ENCODE measurements around the gene DCAF5. TPM values are rescaled to one million over a fixed set of nuclear protein-coding genes. Genes with fewer than 3 reads are reported as not detected.
A peak's percentile ranks its signal among the peaks of the same experiment; 100 is the strongest.

The DCAF5 gene
- total RNA-seq, 2 donors from 2014 or later = 31.4 to 37.7 TPM

- Mint-ChIP-seq H3K9me3 (no peaks in the 10 kb centered on the region), H3K27me3 (no peaks in the 10 kb centered on the region), H3K27ac (peak overlapping the region; percentile 13), H3K36me3 (ENCODE audit: low read depth) (peaks cover 90% of the 10 kb centered on the region), H3K4me1 (peaks cover 5% of the 10 kb centered on the region), H3K4me3 (no peak overlapping the region)
- no peak for ATAC-seq (replicated peaks)
Measured at GRCh38 chr14:69055999-69056788, 96.7 kb downstream of the DCAF5 start.

GRCh38 chr14:69055125-69055524, 97.8 kb downstream of the DCAF5 start:
- Mint-ChIP-seq H3K4me3 (no peak overlapping the region), H3K9me3 (no peaks in the 10 kb centered on the region), H3K4me1 (peaks cover 5% of the 10 kb centered on the region), H3K27ac (no peak overlapping the region), H3K36me3 (ENCODE audit: low read depth) (peaks cover 80% of the 10 kb centered on the region), H3K27me3 (no peaks in the 10 kb centered on the region)
- ATAC-seq (replicated peaks) = peak; percentile 40

- H3K4me1 Mint-ChIP-seq = peaks cover 5% of the 10 kb centered on the region
- H3K36me3 Mint-ChIP-seq (ENCODE audit: low read depth) = peaks cover 69% of the 10 kb centered on the region
- no peaks in the 10 kb centered on the region for H3K9me3 Mint-ChIP-seq
- ATAC-seq (replicated peaks) = no peak
- H3K4me3 Mint-ChIP-seq = no peak overlapping the region
- no peak overlapping the region for H3K27ac Mint-ChIP-seq
- no peaks in the 10 kb centered on the region for H3K27me3 Mint-ChIP-seq
Measured at GRCh38 chr14:69054030-69054429, 98.9 kb downstream of the DCAF5 start.

- ATAC-seq (replicated peaks) = no peak
- Mint-ChIP-seq H3K9me3 (no peaks in the 10 kb centered on the region), H3K27ac (peak overlapping the region; percentile 41), H3K27me3 (no peaks in the 10 kb centered on the region), H3K36me3 (ENCODE audit: low read depth) (peaks cover 52% of the 10 kb centered on the region), H3K4me1 (peaks cover 5% of the 10 kb centered on the region), H3K4me3 (no peak overlapping the region)
Measured at GRCh38 chr14:69052181-69052601, 100.7 kb downstream of the DCAF5 start.

GRCh38 chr14:69050240-69051184, 102.4 kb downstream of the DCAF5 start:
- Mint-ChIP-seq H3K4me3 (no peak overlapping the region), H3K9me3 (no peaks in the 10 kb centered on the region), H3K27me3 (no peaks in the 10 kb centered on the region), H3K27ac (no peak overlapping the region), H3K4me1 (peaks cover 5% of the 10 kb centered on the region), H3K36me3 (ENCODE audit: low read depth) (peaks cover 35% of the 10 kb centered on the region)
- no peak for ATAC-seq (replicated peaks)

- H3K27me3 Mint-ChIP-seq = no peaks in the 10 kb centered on the region
- H3K27ac Mint-ChIP-seq = no peak overlapping the region
- H3K4me1 Mint-ChIP-seq = peaks cover 5% of the 10 kb centered on the region
- H3K4me3 Mint-ChIP-seq = no peak overlapping the region
- H3K36me3 Mint-ChIP-seq (ENCODE audit: low read depth) = peaks cover 27% of the 10 kb centered on the region
- no peaks in the 10 kb centered on the region for H3K9me3 Mint-ChIP-seq
- no peak for ATAC-seq (replicated peaks)
Measured at GRCh38 chr14:69049675-69050074, 103.2 kb downstream of the DCAF5 start.

- peaks cover 15% of the 10 kb centered on the region for H3K36me3 Mint-ChIP-seq (ENCODE audit: low read depth)
- no peaks in the 10 kb centered on the region for H3K27me3 Mint-ChIP-seq
- peaks cover 5% of the 10 kb centered on the region for H3K4me1 Mint-ChIP-seq
- ATAC-seq (replicated peaks) = peak; percentile 45
- H3K4me3 Mint-ChIP-seq = no peak overlapping the region
- no peaks in the 10 kb centered on the region for H3K9me3 Mint-ChIP-seq
- no peak overlapping the region for H3K27ac Mint-ChIP-seq
Measured at GRCh38 chr14:69048456-69048855, 104.5 kb downstream of the DCAF5 start.

GRCh38 chr14:69047255-69047654, 105.7 kb downstream of the DCAF5 start:
- Mint-ChIP-seq H3K36me3 (ENCODE audit: low read depth) (peaks cover 3% of the 10 kb centered on the region), H3K27ac (no peak overlapping the region), H3K4me3 (no peak overlapping the region), H3K27me3 (no peaks in the 10 kb centered on the region), H3K9me3 (no peaks in the 10 kb centered on the region), H3K4me1 (peaks cover 2% of the 10 kb centered on the region)
- no peak for ATAC-seq (replicated peaks)

- H3K9me3 Mint-ChIP-seq = no peaks in the 10 kb centered on the region
- no peaks in the 10 kb centered on the region for H3K27me3 Mint-ChIP-seq
- H3K4me1 Mint-ChIP-seq = no peaks in the 10 kb centered on the region
- no peaks in the 10 kb centered on the region for H3K36me3 Mint-ChIP-seq (ENCODE audit: low read depth)
- no peak overlapping the region for H3K27ac Mint-ChIP-seq
- no peak overlapping the region for H3K4me3 Mint-ChIP-seq
- no peak for ATAC-seq (replicated peaks)
Measured at GRCh38 chr14:69046476-69046860, 106.5 kb downstream of the DCAF5 start.

GRCh38 chr14:69045857-69046475, 107.0 kb downstream of the DCAF5 start:
- H3K27me3 Mint-ChIP-seq = no peaks in the 10 kb centered on the region
- no peaks in the 10 kb centered on the region for H3K9me3 Mint-ChIP-seq
- no peak for ATAC-seq (replicated peaks)
- no peaks in the 10 kb centered on the region for H3K4me1 Mint-ChIP-seq
- H3K27ac Mint-ChIP-seq = no peak overlapping the region
- H3K4me3 Mint-ChIP-seq = no peak overlapping the region
- no peaks in the 10 kb centered on the region for H3K36me3 Mint-ChIP-seq (ENCODE audit: low read depth)

GRCh38 chr14:69044965-69045555, 107.9 kb downstream of the DCAF5 start:
- no peak overlapping the region for H3K4me3 Mint-ChIP-seq
- no peak for ATAC-seq (replicated peaks)

GRCh38 chr14:69044296-69044695, 108.6 kb downstream of the DCAF5 start:
- Mint-ChIP-seq H3K27me3 (no peaks in the 10 kb centered on the region), H3K4me3 (no peak overlapping the region), H3K4me1 (no peaks in the 10 kb centered on the region), H3K27ac (no peak overlapping the region), H3K9me3 (no peaks in the 10 kb centered on the region), H3K36me3 (ENCODE audit: low read depth) (no peaks in the 10 kb centered on the region)
- no peak for ATAC-seq (replicated peaks)

More at GRCh38 chr14:69044965-69045555, 107.9 kb downstream of the DCAF5 start:
- Mint-ChIP-seq H3K36me3 (ENCODE audit: low read depth) (no peaks in the 10 kb centered on the region), H3K27me3 (no peaks in the 10 kb centered on the region), H3K4me1 (no peaks in the 10 kb centered on the region), H3K27ac (no peak overlapping the region), H3K9me3 (no peaks in the 10 kb centered on the region)

GRCh38 chr14:69043596-69044260, 109.2 kb downstream of the DCAF5 start:
- H3K27me3 Mint-ChIP-seq = no peaks in the 10 kb centered on the region
- H3K4me3 Mint-ChIP-seq = no peak overlapping the region
- H3K36me3 Mint-ChIP-seq (ENCODE audit: low read depth) = no peaks in the 10 kb centered on the region
- ATAC-seq (replicated peaks) = no peak
- no peaks in the 10 kb centered on the region for H3K4me1 Mint-ChIP-seq
- H3K9me3 Mint-ChIP-seq = no peaks in the 10 kb centered on the region
- H3K27ac Mint-ChIP-seq = no peak overlapping the region
